GM18870 (cell line): Measurements from ENCODE around the gene PLXNA2.

ENCODE experiments used
- ATAC-seq: cut with Tn5 transposase; IDR thresholded peaks from one replicate; pipeline ENCODE4 v1.9.1; 2021; ENCODE audit warnings: moderate library complexity; ENCODE audit not compliant: unreplicated experiment

Gene PLXNA2

GRCh38 chr1:208182880-208183645 is 61.1 kb downstream of the PLXNA2 start:
- no peak for ATAC-seq

GRCh38 chr1:208181364-208181763 is 62.8 kb downstream of the PLXNA2 start:
- no peak for ATAC-seq

- no peak for ATAC-seq
Measured at GRCh38 chr1:208180421-208180820, 63.8 kb downstream of the PLXNA2 start.

- ATAC-seq = no peak
Measured at GRCh38 chr1:208179961-208180409, 64.2 kb downstream of the PLXNA2 start.

GRCh38 chr1:208179263-208179816 is 64.8 kb downstream of the PLXNA2 start:
- ATAC-seq = no peak

- no peak for ATAC-seq
Measured at GRCh38 chr1:208178091-208178529, 66.1 kb downstream of the PLXNA2 start.

GRCh38 chr1:208177656-208178055 is 66.5 kb downstream of the PLXNA2 start:
- ATAC-seq = no peak

GRCh38 chr1:208176649-208177048 is 67.5 kb downstream of the PLXNA2 start:
- ATAC-seq = no peak

- ATAC-seq = no peak
Measured at GRCh38 chr1:208175508-208175895, 68.7 kb downstream of the PLXNA2 start.

GRCh38 chr1:208174731-208175507 is 69.3 kb downstream of the PLXNA2 start:
- no peak for ATAC-seq

- no peak for ATAC-seq
Measured at GRCh38 chr1:208174200-208174599, 70.0 kb downstream of the PLXNA2 start.

GRCh38 chr1:208173749-208174148 is 70.4 kb downstream of the PLXNA2 start:
- no peak for ATAC-seq

- no peak for ATAC-seq
Measured at GRCh38 chr1:208172423-208173145, 71.6 kb downstream of the PLXNA2 start.

- no peak for ATAC-seq
Measured at GRCh38 chr1:208171616-208172422, 72.4 kb downstream of the PLXNA2 start.

GRCh38 chr1:208170252-208170651 is 73.9 kb downstream of the PLXNA2 start:
- ATAC-seq = no peak

GRCh38 chr1:208169081-208169879 is 74.9 kb downstream of the PLXNA2 start:
- ATAC-seq = no peak

- ATAC-seq = no peak
Measured at GRCh38 chr1:208167261-208167869, 76.8 kb downstream of the PLXNA2 start.

GRCh38 chr1:208166340-208167138 is 77.6 kb downstream of the PLXNA2 start:
- ATAC-seq = no peak
